SJSA1 (cell line): ENCODE results near the gene SEPTIN5. TPM values are rescaled to one million over a fixed set of nuclear protein-coding genes. Genes with fewer than 3 reads are reported as not detected.

Experiments
- DNase-seq, 2 experiments: peaks; one replicate each; pipeline ENCODE4 v3.0.0-alpha.2; 2015 to 2020; ENCODE audit warnings: low spot score in 2 of 2, low read depth in 1 of 2
- H3K27ac ChIP-seq: fragments of 250-450 bp; sonication (Bioruptor Pico); 2 replicates; pipeline ENCODE4 v1.5.1; 2020; ENCODE audit warnings: mild to moderate bottlenecking, moderate library complexity
- H3K27me3 ChIP-seq: fragments of 250-450 bp; sonication (Bioruptor Pico); replicated peaks from 2 replicates; pipeline ENCODE4 v1.5.1; 2020; ENCODE audit warnings: mild to moderate bottlenecking, moderate library complexity
- H3K36me3 ChIP-seq: fragments of 250-450 bp; sonication (Bioruptor Pico); 2 replicates; pipeline ENCODE4 v1.5.1; 2020; ENCODE audit warnings: mild to moderate bottlenecking
- H3K4me1 ChIP-seq: fragments of 250-450 bp; sonication (Bioruptor Pico); replicated peaks from 2 replicates; pipeline ENCODE4 v1.6.1; 2021; ENCODE audit warnings: mild to moderate bottlenecking
- H3K4me3 ChIP-seq: fragments of 250-450 bp; sonication (Bioruptor Pico); 2 replicates; pipeline ENCODE4 v1.5.1; 2020; ENCODE audit warnings: mild to moderate bottlenecking
- H3K9me3 ChIP-seq: fragments of 250-450 bp; sonication (Bioruptor Pico); replicated peaks from 2 replicates; pipeline ENCODE4 v1.5.1; 2020; ENCODE audit warnings: mild to moderate bottlenecking
- total RNA-seq: library from RNA; depleted of rRNA; stranded (reverse); fragments of >200 nt; shearing (Covaris generic); gene quantifications from 2 replicates; pipeline ENCODE4 v1.2.3, GENCODE V29; 2014

The SEPTIN5 gene
- total RNA-seq, 1 experiment from 2014 or later, result 13.3 TPM

DNA sequence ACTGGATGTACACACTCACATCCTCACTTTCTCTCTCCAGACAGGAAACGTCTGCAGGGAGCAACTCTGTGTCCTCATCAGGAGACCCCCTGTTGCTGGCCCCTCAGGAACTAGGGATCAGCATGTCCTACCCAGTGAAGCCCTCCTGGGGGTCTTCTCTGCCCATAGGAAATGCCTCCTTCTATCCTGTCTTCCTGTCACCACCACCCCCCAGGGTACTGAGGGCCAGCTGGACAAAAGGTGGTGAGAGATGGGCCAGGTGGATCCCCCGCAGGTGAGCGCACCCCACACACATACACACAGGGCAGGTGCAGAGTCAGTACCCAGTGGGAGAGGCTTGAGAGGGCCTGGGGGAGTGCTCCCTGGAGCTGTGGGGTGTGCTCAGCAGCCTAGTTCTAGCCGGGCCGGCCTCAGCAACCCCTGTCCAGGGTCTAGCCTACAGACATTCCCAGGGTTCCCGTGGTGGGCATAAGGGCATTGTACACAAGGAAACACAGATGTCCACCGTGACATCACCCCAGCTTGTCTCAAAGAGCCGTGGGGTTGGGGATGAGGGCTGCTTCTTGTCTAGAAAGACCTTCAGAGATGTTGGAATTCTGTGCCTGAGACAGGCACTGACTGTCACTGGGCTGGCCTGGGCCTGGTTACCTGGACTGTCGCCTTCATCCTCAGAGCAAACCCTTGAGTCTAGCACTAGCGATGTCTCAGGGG, 18.3 kb downstream of the SEPTIN5 start:
- peaks cover 10% of the 10 kb centered on the region for H3K4me1 ChIP-seq
- H3K9me3 ChIP-seq, result no peaks in the 10 kb centered on the region
- no peak for DNase-seq
- no peak overlapping the region for H3K4me3 ChIP-seq
- H3K27me3 ChIP-seq, result no peaks in the 10 kb centered on the region
- no peak overlapping the region for H3K27ac ChIP-seq
- H3K36me3 ChIP-seq, result no peaks in the 10 kb centered on the region

DNA sequence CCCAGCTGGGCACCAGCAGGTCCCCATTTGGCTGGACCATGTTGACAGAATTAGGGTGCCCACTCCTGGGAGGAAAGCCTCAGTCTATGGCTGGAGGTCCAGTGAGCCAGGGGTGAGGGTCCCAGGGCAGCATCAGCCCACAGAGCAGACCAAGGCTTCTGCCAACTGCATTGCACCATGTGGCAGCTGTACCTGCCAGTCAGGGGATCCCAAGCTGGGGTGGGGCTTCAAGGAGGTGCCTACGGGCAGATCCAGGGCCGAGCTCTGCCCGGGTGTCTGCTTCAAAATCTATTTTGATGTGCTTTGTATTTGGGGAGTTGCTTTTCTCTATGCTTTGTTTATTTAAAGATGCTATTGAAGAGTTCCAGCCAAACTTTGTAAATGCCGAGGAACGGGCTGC, 19.5 kb downstream of the SEPTIN5 start:
- Histone ChIP-seq H3K9me3 (no peaks in the 10 kb centered on the region), H3K36me3 (no peaks in the 10 kb centered on the region), H3K27ac (no peak overlapping the region), H3K27me3 (no peaks in the 10 kb centered on the region), H3K4me1 (peaks cover 10% of the 10 kb centered on the region), H3K4me3 (no peak overlapping the region)
- DNase-seq, result no peak

DNA sequence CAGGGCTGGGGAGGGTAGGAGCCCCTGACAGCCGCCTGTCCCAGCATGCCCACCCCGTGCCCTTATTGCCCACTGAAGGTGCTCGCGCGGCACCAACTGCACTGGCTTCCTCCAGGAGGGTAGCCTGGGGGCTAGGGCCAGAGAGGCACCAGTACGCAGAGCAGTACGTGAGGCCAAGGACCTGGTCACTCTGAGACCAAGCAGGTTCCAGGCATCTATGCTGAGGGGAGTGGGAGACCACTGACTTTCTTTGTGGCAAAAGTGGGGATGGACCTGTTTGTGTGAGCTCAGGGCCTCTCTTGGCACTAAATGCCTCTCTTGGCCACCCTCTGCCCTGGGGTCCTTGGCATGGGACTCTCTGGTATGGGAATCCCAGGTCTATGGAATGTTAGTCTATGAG, 19.9 kb downstream of the SEPTIN5 start:
- Histone ChIP-seq H3K9me3 (no peaks in the 10 kb centered on the region), H3K27ac (no peak overlapping the region), H3K27me3 (no peaks in the 10 kb centered on the region), H3K4me3 (no peak overlapping the region), H3K36me3 (no peaks in the 10 kb centered on the region), H3K4me1 (peaks cover 10% of the 10 kb centered on the region)
- DNase-seq, result no peak

DNA sequence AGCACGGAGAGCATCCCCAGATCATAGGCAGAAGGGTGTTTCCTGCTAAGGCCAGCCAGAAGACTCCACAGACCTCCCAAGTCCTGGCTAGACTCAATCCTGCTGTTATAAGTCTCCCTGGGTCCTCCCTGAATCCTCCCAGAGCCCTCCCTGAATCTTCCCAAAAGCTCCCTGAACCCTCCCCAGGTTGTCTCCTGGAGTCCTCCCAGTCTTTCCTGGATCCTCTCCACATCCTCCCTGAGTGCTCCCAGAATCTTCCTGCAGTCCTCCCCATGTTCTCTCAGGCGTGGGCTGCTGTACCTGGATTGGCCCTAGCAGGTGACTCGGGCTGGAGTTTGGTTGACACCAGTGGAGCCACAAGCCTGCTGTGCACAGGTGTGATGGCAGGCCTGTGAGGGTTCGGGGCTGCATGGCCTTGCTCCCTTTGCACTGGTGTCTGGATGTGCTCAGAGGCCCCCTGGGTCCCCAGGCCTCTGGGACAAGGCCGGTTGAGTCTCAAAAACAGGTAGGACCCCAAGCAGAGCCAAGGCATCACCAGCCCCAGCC, 20.6 kb downstream of the SEPTIN5 start:
- Histone ChIP-seq H3K4me1 (peaks cover 10% of the 10 kb centered on the region), H3K27me3 (no peaks in the 10 kb centered on the region), H3K36me3 (no peaks in the 10 kb centered on the region), H3K27ac (no peak overlapping the region), H3K4me3 (no peak overlapping the region), H3K9me3 (no peaks in the 10 kb centered on the region)
- no peak for DNase-seq

DNA sequence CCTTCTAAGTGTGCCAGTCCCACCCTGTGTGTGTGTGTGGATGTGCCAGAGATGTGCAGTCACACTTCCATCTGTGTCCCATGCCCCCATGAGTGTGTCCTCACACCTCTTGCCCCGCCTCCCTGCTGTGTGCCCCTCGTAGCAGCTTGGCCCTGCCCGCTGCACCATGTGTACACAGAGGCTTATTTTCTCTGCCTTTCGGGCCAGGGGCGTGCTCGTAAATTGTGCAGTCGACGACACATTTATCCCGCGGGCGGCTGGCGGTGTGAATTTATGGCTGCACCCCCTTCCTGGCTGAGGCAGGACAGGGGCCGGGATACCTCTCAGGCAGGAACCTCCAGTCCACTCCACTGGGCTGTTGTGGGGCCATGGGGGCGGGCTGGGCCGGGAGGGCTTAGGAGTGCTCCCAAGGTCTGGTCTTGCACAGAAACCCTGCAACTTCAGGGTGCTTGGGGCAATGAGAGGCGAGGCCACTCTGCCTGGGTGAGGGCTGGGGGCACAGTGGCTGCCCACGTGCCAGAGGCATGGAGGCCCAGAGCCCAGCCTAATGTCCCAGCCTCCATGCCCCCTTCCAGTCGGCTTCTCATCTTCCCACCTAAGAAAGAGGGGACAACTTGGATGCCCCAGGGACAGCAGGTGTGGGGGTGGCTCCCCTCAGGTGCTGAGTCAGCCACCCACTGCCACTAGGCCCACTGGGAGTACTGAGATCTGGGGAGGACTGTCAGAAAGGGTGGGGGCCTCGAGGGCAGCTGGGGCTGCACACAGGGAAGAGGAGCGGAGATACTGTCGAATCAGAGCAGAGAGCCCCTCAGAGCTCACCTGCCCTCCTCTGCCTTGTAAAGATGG, 21.6 kb downstream of the SEPTIN5 start:
- Histone ChIP-seq H3K4me1 (peaks cover 3% of the 10 kb centered on the region), H3K27me3 (no peaks in the 10 kb centered on the region), H3K9me3 (no peaks in the 10 kb centered on the region), H3K27ac (no peak overlapping the region), H3K36me3 (no peaks in the 10 kb centered on the region), H3K4me3 (no peak overlapping the region)
- no peak for DNase-seq

DNA sequence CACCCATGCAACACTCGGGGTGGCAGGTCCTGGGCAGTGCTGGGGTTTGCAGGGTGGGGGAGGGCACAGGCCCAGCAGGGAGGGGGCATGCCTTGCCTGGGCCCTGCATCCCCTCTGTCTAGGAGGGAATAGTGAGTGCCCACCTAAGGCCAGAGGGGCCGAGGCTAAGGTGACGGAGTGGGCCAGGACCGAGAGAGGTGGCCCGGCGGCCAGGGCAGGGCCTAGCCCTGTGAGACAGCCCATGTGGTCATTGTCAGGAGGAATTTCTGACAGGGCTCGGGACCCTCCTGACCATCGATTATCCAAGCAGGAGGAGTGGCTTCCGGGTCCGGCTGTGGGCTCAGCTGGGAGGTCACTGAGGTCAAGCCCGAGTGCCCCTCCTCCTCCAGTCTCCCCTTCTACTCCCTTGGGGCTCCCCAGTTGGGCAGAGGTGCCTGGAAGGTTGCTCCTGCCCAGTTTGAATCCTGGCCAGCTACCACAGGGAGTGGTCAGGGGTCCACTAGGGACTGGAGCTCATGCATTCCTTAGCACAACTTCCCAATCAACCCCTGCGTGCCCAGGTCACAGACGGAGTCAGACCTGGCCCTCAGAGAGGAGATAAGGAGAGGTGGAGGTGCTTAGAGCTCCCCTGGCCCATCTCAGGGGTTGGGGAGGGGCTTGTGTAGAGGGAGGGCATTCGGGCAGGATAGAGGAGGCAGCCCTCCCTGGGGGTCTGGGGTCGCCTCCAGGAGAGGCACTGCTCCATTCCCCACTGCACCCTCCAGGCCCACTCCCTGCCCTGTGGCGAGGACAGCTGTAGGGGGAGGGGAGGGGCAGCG, 23.8 kb downstream of the SEPTIN5 start:
- H3K36me3 ChIP-seq, result no peaks in the 10 kb centered on the region
- H3K4me1 ChIP-seq, result no peaks in the 10 kb centered on the region

DNA sequence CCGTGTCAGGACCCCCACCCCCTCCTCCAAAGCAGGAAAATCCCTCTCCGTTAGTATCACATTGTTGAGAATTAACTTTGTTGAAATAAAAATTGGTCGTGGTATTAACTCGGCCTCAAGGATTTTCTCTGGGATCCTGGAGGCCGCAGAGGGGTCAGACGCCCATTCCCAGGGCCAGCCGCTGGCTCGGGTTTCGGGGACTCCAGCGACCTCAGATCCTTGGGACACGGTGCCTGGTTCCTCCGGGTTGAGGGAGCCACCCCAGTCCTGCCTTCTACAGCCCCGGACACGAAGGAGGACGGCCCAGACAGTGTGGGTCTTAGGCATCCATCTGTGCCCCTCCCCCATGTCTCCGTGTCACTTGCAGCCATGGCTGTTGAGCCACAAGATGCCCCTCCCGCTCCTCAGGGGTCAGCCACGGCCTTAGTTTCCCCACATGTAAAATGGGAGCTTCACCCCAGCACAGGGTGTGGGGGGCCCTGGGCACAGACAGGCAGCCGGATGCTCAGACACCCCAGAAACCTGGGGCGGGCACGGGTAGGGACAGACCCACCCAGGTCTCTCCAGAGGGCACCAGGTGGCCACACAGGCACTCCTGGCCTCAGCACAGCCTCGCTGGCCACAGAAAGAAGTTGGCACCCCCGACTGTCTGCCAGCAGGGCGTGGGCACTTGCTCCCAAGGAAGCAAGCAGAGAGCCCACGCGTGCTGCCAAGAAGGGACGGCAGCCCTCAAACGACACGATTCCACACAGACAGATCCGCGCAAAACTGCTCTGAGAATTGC, 24.6 kb downstream of the SEPTIN5 start:
- Histone ChIP-seq H3K36me3 (no peaks in the 10 kb centered on the region), H3K27ac (no peak overlapping the region), H3K27me3 (no peaks in the 10 kb centered on the region), H3K4me3 (no peak overlapping the region), H3K4me1 (no peaks in the 10 kb centered on the region), H3K9me3 (no peaks in the 10 kb centered on the region)
- no peak for DNase-seq

More for the DNA sequence above, 23.8 kb downstream of the SEPTIN5 start:
- Histone ChIP-seq H3K4me3 (no peak overlapping the region), H3K27me3 (no peaks in the 10 kb centered on the region), H3K9me3 (no peaks in the 10 kb centered on the region), H3K27ac (no peak overlapping the region)
- no peak for DNase-seq

DNA sequence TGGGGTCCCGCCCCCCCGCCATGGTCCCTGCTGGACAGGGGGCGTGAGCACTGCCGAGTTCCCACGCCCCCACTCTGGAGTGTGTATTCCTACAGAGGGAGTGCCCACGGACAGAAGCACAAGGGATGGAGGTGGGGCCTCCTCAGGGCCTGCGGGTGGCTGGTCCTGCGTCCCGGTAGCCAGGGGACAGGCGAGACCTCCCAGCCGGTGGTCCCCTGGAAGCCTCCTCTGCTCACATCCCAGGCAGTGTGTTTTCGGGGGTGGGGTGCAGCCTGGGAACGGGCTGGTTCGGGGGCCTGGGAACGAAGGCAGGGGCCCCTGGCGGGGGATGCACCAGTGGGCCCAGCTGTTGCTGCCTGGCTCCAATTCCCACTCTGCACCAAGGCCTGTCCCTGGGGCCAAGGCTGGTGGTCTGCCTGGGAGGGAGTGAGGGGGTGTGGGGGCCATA, 25.2 kb downstream of the SEPTIN5 start:
- H3K27me3 ChIP-seq, result no peaks in the 10 kb centered on the region
- DNase-seq, result no peak
- no peaks in the 10 kb centered on the region for H3K9me3 ChIP-seq
- no peaks in the 10 kb centered on the region for H3K36me3 ChIP-seq
- H3K27ac ChIP-seq, result no peak overlapping the region
- no peaks in the 10 kb centered on the region for H3K4me1 ChIP-seq
- no peak overlapping the region for H3K4me3 ChIP-seq

DNA sequence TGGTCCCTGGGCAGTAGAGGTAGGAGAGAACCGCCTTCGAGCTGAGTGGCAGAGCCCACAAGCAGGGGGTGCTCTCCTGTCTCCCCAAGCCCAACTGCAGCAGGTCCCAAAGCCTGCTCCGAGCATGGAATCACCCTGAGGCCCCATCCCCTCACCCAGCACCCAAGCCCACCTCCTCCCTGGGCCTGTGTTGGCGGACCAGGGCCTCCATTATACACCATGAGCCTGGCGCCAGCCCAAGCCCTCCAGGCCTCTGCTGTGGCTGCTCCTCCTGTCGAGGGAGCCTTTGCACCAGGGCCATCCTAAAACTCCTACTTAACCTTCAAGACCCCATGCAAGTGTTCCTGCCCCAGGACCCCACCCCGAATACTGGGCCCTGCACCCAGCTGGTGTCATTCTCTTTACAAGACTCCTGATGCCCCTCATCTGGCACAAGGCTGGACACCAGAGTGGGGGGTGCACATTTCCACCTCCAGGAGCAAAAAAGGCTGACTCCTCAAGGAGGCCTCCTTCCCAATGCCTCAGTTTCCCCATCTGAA, 25.7 kb downstream of the SEPTIN5 start:
- H3K27me3 ChIP-seq, result no peaks in the 10 kb centered on the region
- no peaks in the 10 kb centered on the region for H3K9me3 ChIP-seq
- no peaks in the 10 kb centered on the region for H3K4me1 ChIP-seq
- H3K4me3 ChIP-seq, result no peak overlapping the region
- H3K27ac ChIP-seq, result no peak overlapping the region
- H3K36me3 ChIP-seq, result no peaks in the 10 kb centered on the region
- DNase-seq, result no peak

DNA sequence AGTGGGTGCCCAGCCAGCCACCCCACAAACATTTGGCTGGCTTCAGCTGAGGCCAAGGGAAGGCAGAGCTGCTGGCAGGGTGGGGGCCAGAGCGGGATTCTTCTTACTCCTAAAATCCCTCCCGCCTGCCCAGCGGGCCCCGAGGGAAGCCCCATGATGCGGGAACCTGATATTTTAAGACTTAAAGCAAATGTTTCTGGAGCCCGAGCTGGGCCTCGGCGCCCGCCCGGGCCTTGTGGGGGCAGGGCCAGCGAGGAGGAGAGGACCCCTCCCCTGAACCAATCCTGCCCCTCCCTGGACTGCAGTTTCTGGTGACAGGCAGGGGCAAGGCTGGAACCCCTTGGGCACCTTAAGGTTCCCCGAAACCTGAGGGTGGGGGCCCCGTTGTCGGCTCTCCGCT, 26.3 kb downstream of the SEPTIN5 start:
- no peak overlapping the region for H3K27ac ChIP-seq
- H3K36me3 ChIP-seq, result no peaks in the 10 kb centered on the region
- no peak overlapping the region for H3K4me3 ChIP-seq
- H3K4me1 ChIP-seq, result peaks cover under 1% of the 10 kb centered on the region
- no peaks in the 10 kb centered on the region for H3K9me3 ChIP-seq
- no peaks in the 10 kb centered on the region for H3K27me3 ChIP-seq
- DNase-seq, result no peak

DNA sequence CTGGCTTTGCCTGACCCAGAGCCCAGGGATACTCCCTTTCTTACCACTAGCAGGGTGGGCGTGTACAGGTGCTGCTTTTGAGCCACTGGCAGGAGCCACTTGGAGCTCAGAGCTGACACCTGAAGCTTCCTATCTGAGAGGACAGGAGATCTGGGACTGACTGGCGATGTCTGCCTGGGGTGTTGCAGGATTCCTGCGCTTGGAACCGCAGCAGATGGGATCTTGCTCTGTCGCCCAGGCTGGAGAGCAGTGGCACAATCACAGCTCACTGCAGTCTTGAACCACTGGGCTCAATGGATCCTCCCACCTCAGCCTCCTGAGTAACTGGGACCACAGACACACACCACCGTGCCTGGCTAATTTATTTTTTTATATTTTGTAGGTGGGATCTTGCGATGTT, 26.8 kb downstream of the SEPTIN5 start:
- H3K36me3 ChIP-seq, result no peaks in the 10 kb centered on the region
- H3K4me3 ChIP-seq, result no peak overlapping the region
- no peaks in the 10 kb centered on the region for H3K9me3 ChIP-seq
- DNase-seq, result no peak
- no peak overlapping the region for H3K27ac ChIP-seq
- no peaks in the 10 kb centered on the region for H3K27me3 ChIP-seq
- H3K4me1 ChIP-seq, result peaks cover 5% of the 10 kb centered on the region

DNA sequence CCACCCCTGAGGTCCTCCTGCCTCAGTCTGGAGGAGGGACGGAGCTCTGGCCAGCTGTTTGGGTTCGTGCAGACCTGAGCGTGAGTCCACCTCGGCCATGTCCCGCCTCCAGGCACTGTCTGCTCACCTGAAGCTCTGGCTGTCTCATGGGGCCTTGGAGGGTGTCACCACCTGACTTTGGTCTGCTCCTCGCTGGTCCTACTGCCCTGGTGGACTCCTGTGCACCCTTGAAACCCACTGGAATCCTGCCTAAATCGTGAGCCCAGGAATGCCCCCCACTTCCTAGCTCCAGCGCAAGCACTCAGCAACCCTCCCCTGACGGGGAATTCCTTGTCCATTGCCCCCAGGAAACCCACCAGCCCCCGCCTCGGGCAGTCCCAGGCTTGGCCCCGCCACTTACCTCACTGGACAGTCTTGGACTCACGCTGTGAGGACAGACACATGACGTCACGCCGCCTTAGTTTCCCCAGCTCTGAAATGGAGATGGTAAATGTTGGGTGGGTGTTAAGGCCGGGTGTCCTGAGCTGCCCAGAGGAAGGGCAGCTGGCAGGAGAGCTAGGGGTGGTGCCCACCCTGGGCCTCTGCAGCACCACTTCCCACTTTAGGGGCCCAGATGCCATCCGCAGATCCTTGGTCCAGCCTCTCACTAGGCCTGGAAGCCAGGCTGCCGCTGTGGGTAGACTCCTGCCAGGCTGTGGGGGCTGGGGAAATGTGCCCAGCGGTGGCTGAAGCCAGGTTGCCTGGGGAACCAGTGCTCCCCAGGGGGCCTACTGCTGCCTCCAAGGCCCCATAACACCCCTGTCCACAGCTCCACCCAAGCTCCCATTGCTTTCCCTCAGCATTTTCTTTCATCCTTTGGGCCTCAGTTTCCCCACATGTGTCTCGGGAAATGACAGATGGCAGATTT, 28.1 kb downstream of the SEPTIN5 start:
- no peak overlapping the region for H3K4me3 ChIP-seq
- DNase-seq, result no peak
- peaks cover 7% of the 10 kb centered on the region for H3K4me1 ChIP-seq

More for the DNA sequence above, 28.1 kb downstream of the SEPTIN5 start:
- H3K27me3 ChIP-seq, result no peaks in the 10 kb centered on the region
- H3K27ac ChIP-seq, result no peak overlapping the region
- no peaks in the 10 kb centered on the region for H3K36me3 ChIP-seq
- no peaks in the 10 kb centered on the region for H3K9me3 ChIP-seq
